RWPE1 (cell line): Measurements from ENCODE around the gene CTBP1.

ENCODE experiments used
- CTCF ChIA-PET: fragments of 350-600 bp; sonication (Branson Sonifier 250); formaldehyde crosslinking; extraction: SDS; loops from one replicate; lab custom pipeline; 2021; lab: Yijun Ruan, JAX
- POLR2A ChIA-PET: fragments of 400-600 bp; formaldehyde crosslinking; extraction: SDS; loops from one replicate; lab custom pipeline; 2020; ENCODE audit warnings: antibody characterized with exemption; ENCODE audit not compliant: low non-redundant PET; lab: Yijun Ruan, JAX
- DNase-seq: peaks from one replicate; pipeline ENCODE4 v3.0.0; 2012; ENCODE audit warnings: low spot score
- H3K27ac ChIP-seq: fragments of 450-650 bp; 2 replicates; pipeline ENCODE4 v1.5.1; 2017
- TF ChIP-seq, protein P1 (sequence below): fragments of 450-650 bp; conservative IDR thresholded peaks from 2 replicates; pipeline ENCODE4 v1.5.1; 2017; ENCODE audit warnings: low read depth, mild to moderate bottlenecking

CTBP1 gene

GRCh38 chr4:1247864-1248244 lies 1.1 kb downstream of the CTBP1 start:
- H3K27ac ChIP-seq = peak overlapping the region; percentile 97

DNA sequence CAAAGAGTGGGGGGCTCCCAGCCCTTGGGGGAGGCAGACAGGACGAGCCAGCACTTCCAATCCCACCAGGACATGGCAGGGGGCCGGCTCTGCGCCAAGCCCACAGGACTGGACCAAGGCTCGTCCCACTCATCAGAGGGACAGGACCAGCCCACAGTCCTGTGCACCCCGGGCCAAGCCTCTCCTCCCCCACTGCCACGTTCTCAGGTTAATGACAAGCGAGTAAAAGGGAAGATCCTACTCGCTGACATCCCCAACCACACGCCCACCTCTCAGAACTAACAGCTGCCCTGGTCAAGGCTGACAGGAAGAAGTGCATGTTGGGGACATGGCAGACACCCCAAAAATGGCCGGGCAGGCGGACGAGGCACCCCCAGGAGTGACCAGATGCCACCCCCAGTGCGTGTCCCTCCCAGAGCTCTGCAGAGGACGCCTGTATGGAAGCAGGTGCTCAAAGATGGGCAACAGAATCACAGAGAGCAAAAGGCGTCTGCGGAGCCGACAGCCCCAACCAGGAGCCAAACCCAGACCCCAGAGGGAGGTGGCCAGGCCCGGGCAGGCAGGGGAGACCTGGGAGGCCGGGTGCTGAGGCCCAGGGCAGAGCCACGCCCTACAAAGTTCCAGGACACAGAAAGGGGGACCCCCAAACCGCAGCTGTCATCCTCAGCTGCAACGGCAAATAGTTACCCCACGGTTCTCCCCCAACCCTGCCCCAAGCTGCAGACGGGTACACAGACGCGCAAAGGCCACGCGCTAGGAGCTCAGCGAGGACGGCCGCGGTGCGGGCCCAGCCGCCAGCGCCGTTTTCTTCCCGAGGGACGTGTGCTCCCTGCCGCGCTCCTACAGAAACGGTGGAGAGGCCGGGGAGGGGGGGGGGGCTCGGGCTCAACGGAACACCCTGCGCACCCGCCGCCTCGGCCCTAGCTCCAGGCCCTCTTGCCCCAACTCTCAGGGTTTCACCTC lies 1.7 kb downstream of the CTBP1 start:
- ChIA-PET POLR2A (no interaction called here), CTCF (no interaction called here)
- DNase-seq = no peak
- H3K27ac ChIP-seq = peak overlapping the region; percentile 97
- TF ChIP-seq, protein P1, sequence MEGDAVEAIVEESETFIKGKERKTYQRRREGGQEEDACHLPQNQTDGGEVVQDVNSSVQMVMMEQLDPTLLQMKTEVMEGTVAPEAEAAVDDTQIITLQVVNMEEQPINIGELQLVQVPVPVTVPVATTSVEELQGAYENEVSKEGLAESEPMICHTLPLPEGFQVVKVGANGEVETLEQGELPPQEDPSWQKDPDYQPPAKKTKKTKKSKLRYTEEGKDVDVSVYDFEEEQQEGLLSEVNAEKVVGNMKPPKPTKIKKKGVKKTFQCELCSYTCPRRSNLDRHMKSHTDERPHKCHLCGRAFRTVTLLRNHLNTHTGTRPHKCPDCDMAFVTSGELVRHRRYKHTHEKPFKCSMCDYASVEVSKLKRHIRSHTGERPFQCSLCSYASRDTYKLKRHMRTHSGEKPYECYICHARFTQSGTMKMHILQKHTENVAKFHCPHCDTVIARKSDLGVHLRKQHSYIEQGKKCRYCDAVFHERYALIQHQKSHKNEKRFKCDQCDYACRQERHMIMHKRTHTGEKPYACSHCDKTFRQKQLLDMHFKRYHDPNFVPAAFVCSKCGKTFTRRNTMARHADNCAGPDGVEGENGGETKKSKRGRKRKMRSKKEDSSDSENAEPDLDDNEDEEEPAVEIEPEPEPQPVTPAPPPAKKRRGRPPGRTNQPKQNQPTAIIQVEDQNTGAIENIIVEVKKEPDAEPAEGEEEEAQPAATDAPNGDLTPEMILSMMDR = no peak

More at GRCh38 chr4:1247864-1248244, 1.1 kb downstream of the CTBP1 start:
- DNase-seq = no peak
- CTCF ChIA-PET = no interaction called here
- POLR2A ChIA-PET = interaction anchor here (1.8 kb wide), 1 partner anchor 98 kb away, joined by 7 read pairs; the partner anchor contains the start of gene UVSSA
- TF ChIP-seq, protein P1 = no peak

DNA sequence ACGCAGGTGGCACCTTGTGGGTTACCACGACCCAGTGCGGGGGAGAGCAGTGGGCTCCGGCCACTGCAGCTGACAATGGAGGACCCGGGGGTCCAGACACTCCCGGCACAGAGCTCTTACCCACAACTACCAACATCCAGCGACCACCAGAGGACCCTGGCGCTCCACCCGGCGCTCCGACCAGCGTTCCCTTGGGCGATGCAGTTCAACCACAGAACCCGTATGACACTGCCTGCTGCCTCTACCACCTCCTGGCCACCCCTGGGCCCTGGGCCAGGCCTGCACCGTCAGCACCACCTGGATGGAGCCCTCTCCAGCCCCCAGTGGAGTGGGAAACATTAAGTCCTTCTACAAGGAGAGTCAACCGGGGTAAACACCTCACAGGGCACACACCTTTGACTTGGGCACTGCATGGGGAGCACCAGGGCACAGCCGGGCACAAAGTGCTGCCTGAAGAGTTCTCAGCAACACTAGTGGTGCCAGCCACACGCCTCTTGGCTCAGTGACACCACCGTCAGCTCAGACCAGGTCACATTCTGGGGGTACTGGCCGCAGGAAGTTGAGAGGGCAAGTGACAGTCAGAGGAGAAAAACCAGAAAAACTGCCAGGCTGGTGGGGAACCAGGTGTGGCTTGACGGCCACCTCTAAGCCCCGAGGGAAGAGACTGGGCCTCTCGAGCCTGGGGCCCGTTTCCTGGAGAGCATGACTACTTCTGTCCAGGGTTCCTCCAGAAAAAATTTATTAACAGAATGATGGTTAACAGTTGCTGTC lies 2.6 kb downstream of the CTBP1 start:
- no peak for DNase-seq
- ChIA-PET CTCF (no interaction called here), POLR2A (no interaction called here)
- TF ChIP-seq, protein P1 = no peak
- H3K27ac ChIP-seq = peak overlapping the region; percentile 97

DNA sequence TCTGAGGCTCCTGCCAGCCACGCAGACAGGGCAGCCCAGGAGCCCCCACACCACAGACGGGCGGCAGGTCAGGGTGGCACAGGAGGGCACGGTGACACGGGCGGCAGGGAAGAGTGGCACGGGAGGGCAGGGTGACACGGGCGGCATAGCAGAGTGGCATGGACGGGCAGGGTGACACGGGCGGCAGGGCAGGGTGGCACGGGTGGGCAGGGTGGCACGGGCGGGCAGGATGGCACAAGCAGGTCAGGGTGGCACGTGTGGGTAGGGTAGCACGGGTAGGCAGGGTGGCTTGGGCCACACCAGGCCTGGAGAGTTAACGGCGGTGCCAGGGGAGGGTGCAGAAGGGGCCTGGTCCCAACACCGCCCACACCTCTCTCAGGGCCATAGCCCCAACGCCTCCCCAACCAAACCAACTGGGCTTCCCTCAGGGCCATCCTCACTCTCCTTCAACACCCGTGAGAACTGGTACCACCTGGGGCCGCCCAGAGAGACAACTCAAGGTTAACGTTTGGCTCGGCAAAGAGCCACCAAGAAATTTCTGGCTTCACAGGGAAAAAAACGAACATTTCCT lies 3.4 kb downstream of the CTBP1 start:
- TF ChIP-seq, protein P1 = no peak
- peak overlapping the region; percentile 97 for H3K27ac ChIP-seq
- ChIA-PET CTCF (no interaction called here), POLR2A (no interaction called here)
- no peak for DNase-seq

GRCh38 chr4:1244978-1245471 lies 3.9 kb downstream of the CTBP1 start:
- ChIA-PET POLR2A (no interaction called here), CTCF (interaction anchor here (0.5 to 0.7 kb wide), 2 partner anchors 485 to 610 kb away, joined by 3 read pairs; no protein-coding TSS in a partner anchor)
- H3K27ac ChIP-seq = peak overlapping the region; percentile 97

More at GRCh38 chr4:1244978-1245471, 3.9 kb downstream of the CTBP1 start:
- TF ChIP-seq, protein P1 = no peak
- no peak for DNase-seq
